HepG2 (cell line): ENCODE results near the gene KIF25. TPM values are rescaled to one million over a fixed set of nuclear protein-coding genes. Genes with fewer than 3 reads are reported as not detected.

Experiments
- ATAC-seq: fragments of 200-7000 bp; cut with Tn5 transposase; 3 replicates; pipeline ENCODE4 v1.9.1; 2020; ENCODE audit warnings: mild to moderate bottlenecking, moderate library complexity
- BruUV-seq: library from RNA; stranded (reverse); fragments of 400-500 nt; replicated peaks from 2 replicates; lab custom pipeline; 2021; lab: Mats Ljungman, UMichigan
- CTCF ChIA-PET: fragments of 300-600 bp; formaldehyde crosslinking; extraction: SDS; loops from one replicate; lab custom pipeline; 2021; ENCODE audit warnings: low total read pairs, inconsistent platforms, low intra/inter-chr PET ratio; lab: Yijun Ruan, JAX
- POLR2A ChIA-PET: fragments of 350-600 bp; sonication (Branson Sonifier 250); formaldehyde crosslinking; loops from one replicate; lab custom pipeline; 2020; ENCODE audit warnings: antibody characterized with exemption, inconsistent platforms; lab: Yijun Ruan, JAX
- DNase-seq: peaks from one replicate; pipeline ENCODE4 v3.0.0-alpha.2; 2015; ENCODE audit warnings: low spot score
- FAIRE-seq: peaks from 3 replicates; lab custom pipeline; 2011; peaks lifted over from hg19 to GRCh38; lab: Jason Lieb, UNC
- H2AFZ ChIP-seq: one replicate; pipeline ENCODE4 v1.6.1; 2011; ENCODE audit warnings: low read length, inconsistent platforms
- H3K27ac ChIP-seq: fragments of 300-600 bp; 3 replicates; pipeline ENCODE4 v1.8.0; 2011; ENCODE audit warnings: mixed run types, mild to moderate bottlenecking, mixed read lengths, low read length, inconsistent platforms; ENCODE audit not compliant: insufficient read depth; ENCODE audit errors: extremely low read length
- H3K27me3 ChIP-seq, 2 experiments: fragments of 200-600 bp in 1 of 2; 2 replicates in 1 of 2; 3 replicates in 1 of 2; pipeline versions ENCODE4 v1.6.0 to v1.8.0; 2011; ENCODE audit warnings: low read length in 2 of 2, mild to moderate bottlenecking in 2 of 2, moderate library complexity in 2 of 2, inconsistent platforms in 1 of 2; ENCODE audit not compliant: insufficient read depth in 2 of 2, control insufficient read depth in 1 of 2
- H3K36me3 ChIP-seq, 2 experiments: fragments of 200-600 bp in 1 of 2; replicated peaks in 1 of 2; 2 replicates in 1 of 2; 3 replicates in 1 of 2; pipeline versions ENCODE4 v1.5.1 to v1.8.0; 2011; ENCODE audit warnings: low read length in 2 of 2, inconsistent platforms in 1 of 2; ENCODE audit not compliant: insufficient read depth in 2 of 2, control insufficient read depth in 1 of 2
- H3K4me1 ChIP-seq: 2 replicates; pipeline ENCODE4 v1.5.1; 2012; ENCODE audit warnings: low read length, inconsistent platforms; ENCODE audit not compliant: insufficient read depth
- H3K4me2 ChIP-seq: 2 replicates; pipeline ENCODE4 v1.6.0; 2011; ENCODE audit warnings: low read depth, low read length, inconsistent platforms
- H3K4me3 ChIP-seq, 3 experiments: fragments of 200-600 bp in 1 of 3; sonication (generic), shearing (Covaris generic) in 1 of 3; replicated peaks in 1 of 3; 2 replicates each; pipeline ENCODE4 v1.5.1; 2011 to 2016; ENCODE audit warnings: low read length in 3 of 3, inconsistent platforms in 2 of 3, low read depth in 2 of 3, mild to moderate bottlenecking in 2 of 3, control low read depth in 1 of 3, mixed read lengths in 1 of 3; ENCODE audit not compliant: insufficient read depth in 1 of 3
- H3K79me2 ChIP-seq: one replicate; pipeline ENCODE4 v1.6.1; 2011; ENCODE audit warnings: low read length, inconsistent platforms; ENCODE audit not compliant: insufficient read depth
- H3K9ac ChIP-seq: 2 replicates; pipeline ENCODE4 v1.6.0; 2011; ENCODE audit warnings: mild to moderate bottlenecking, low read depth, low read length, inconsistent platforms; ENCODE audit not compliant: insufficient read depth
- H3K9me3 ChIP-seq: 2 replicates; pipeline ENCODE4 v1.5.1; 2012; ENCODE audit warnings: mild to moderate bottlenecking, low read length
- H4K20me1 ChIP-seq: 2 replicates; pipeline ENCODE4 v1.6.0; 2011; ENCODE audit warnings: inconsistent platforms, mild to moderate bottlenecking, low read length, moderate library complexity; ENCODE audit not compliant: insufficient read depth
- AGO2 ChIP-seq: fragments of 200-400 bp; formaldehyde crosslinking; optimal IDR thresholded peaks from 2 replicates; pipeline ENCODE3; 2017; ENCODE audit warnings: mild to moderate bottlenecking, low read depth, low read length, moderate library complexity
- FOXJ3 ChIP-seq: sonication (generic); formaldehyde crosslinking; IDR thresholded peaks from 2 replicates; pipeline ENCODE4 v1.4.0; 2020; ENCODE audit warnings: missing genetic modification reagents, mild to moderate bottlenecking, borderline replicate concordance
- MEF2D ChIP-seq: sonication (generic); formaldehyde crosslinking; IDR thresholded peaks from 2 replicates; pipeline ENCODE4 v1.5.1; 2020; ENCODE audit warnings: mild to moderate bottlenecking, missing genetic modification reagents
- PAF1 ChIP-seq: IDR thresholded peaks from 2 replicates; pipeline ENCODE4 v1.6.1; 2016; ENCODE audit warnings: missing genetic modification reagents, missing compliant biosample characterization
- RBM22 ChIP-seq: fragments of 200-400 bp; formaldehyde crosslinking; optimal IDR thresholded peaks from 2 replicates; pipeline ENCODE3; 2017; ENCODE audit warnings: mild to moderate bottlenecking, low read length, moderate library complexity
- SIN3A ChIP-seq: IDR thresholded peaks from 2 replicates; pipeline ENCODE4 v1.6.1; 2011; ENCODE audit warnings: low read depth, mild to moderate bottlenecking, control low read depth, low read length, borderline replicate concordance
- TGIF2 ChIP-seq: IDR thresholded peaks from 2 replicates; pipeline ENCODE4 v1.6.1; 2016; ENCODE audit warnings: control low read depth, missing compliant biosample characterization
- ZNF589 ChIP-seq: sonication (generic); formaldehyde crosslinking; conservative IDR thresholded peaks from 2 replicates; pipeline ENCODE4 v1.8.0; 2022; ENCODE audit warnings: mild to moderate bottlenecking, moderate library complexity, missing genetic modification reagents
- ZNF605 ChIP-seq: sonication (generic); formaldehyde crosslinking; IDR thresholded peaks from 2 replicates; pipeline ENCODE4 v1.8.0; 2022; ENCODE audit warnings: mild to moderate bottlenecking, missing genetic modification reagents
- ZNF737 ChIP-seq: sonication (generic); formaldehyde crosslinking; IDR thresholded peaks from 2 replicates; pipeline ENCODE4 v1.5.0; 2020; ENCODE audit warnings: missing genetic modification reagents, mild to moderate bottlenecking, borderline replicate concordance
- WGBS: methylation state at CpG from one replicate; pipeline ENCODE4 v1.1.6; 2017; ENCODE audit warnings: low lambda C conversion rate; 5-methylcytosine and 5-hydroxymethylcytosine counted together
- in situ Hi-C: cut with HindIII; loops from 2 replicates; pipeline ENCODE4 v1.10.0; 2017; ENCODE audit warnings: low pct_unique_long_range_greater_than_20kb; ENCODE audit not compliant: extremely low pct_ligation_motif_present
- intact Hi-C: fragments of 100-400 bp; cut with micrococcal nuclease; formaldehyde crosslinking; loops from one replicate; pipeline ENCODE4 v1.10.0; 2022; ENCODE audit not compliant: unreplicated experiment
- polyA plus RNA-seq, 8 experiments: library from polyadenylated mRNA; depleted of rRNA in 3 of 8; stranded (reverse) in 7 of 8; unstranded in 1 of 8; fragments of >200 nt; fragmentation: Illumina TruSeq in 4 of 8; extraction: Trizol in 4 of 8; gene quantifications; 2 replicates each; pipeline versions ENCODE4 v1.2.1 to v1.2.3, GENCODE V29; 2011 to 2016; ENCODE audit warnings: low read depth in 4 of 8, missing spikeins in 1 of 8, mixed read lengths in 1 of 8; ENCODE audit not compliant: insufficient read depth in 1 of 8
- total RNA-seq, 5 experiments: library from RNA; depleted of rRNA; stranded (reverse); fragments of >200 nt; fragmentation: Illumina TruSeq; extraction: Trizol; gene quantifications; 2 replicates each; pipeline ENCODE4 v1.2.3, GENCODE V29; 2016; ENCODE audit warnings: low read depth in 1 of 5

KIF25 gene
- total and polyA plus RNA-seq, 2 of the 13 experiments (the other 11 are each of a cell fraction or from before 2014, with no cell fraction given) = not detected

GRCh38 chr6:167973148-167973885, 24.2 kb upstream of the KIF25 start:
- FAIRE-seq = no peak
- H3K4me1 ChIP-seq = peaks cover 6% of the 10 kb centered on the region
- 90% methylated on average over 9 of the region's 9 CpGs for WGBS

GRCh38 chr6:167974640-167975344, 22.7 kb upstream of the KIF25 start:
- ChIA-PET CTCF (no interaction called here), POLR2A (no interaction called here)
- no peak for DNase-seq
- 85% methylated on average over 12 of the region's 12 CpGs for WGBS
- intact Hi-C loops (no loop called here), in situ Hi-C loops (no loop called here)
- Histone ChIP-seq H3K4me3 (no peak overlapping the region), H3K9ac (no peak overlapping the region), H3K4me1 (peaks cover 21% of the 10 kb centered on the region), H3K36me3 (peaks cover 3 to 9% of the 10 kb centered on the region in 2 experiments), H2AFZ (no peak overlapping the region), H3K79me2 (no peaks in the 10 kb centered on the region), H3K27me3 (no peaks in the 10 kb centered on the region), H4K20me1 (no peaks in the 10 kb centered on the region), H3K4me2 (no peak overlapping the region), H3K9me3 (no peaks in the 10 kb centered on the region), H3K27ac (no peak overlapping the region)
- FAIRE-seq = no peak
- TF ChIP-seq TGIF2 (CRISPR knock-in tag) (no peak), SIN3A (0 out of 2 replicates have a peak, but pooled peaks have one; percentile 25), RBM22 (peak; percentile 68), ZNF605 (CRISPR knock-in tag) (no peak)
- peak; percentile 21 for ATAC-seq
- no TSS peak for BruUV-seq

More at GRCh38 chr6:167973148-167973885, 24.2 kb upstream of the KIF25 start:
- H3K4me3 ChIP-seq = no peak overlapping the region
- no peaks in the 10 kb centered on the region for H3K9me3 ChIP-seq
- H4K20me1 ChIP-seq = no peaks in the 10 kb centered on the region
- ATAC-seq (peak; percentile 15), DNase-seq (no peak)
- H2AFZ ChIP-seq = no peak overlapping the region
- H3K4me2 ChIP-seq = no peak overlapping the region
- H3K27me3 ChIP-seq = no peaks in the 10 kb centered on the region
- H3K36me3 ChIP-seq = peaks cover 5 to 24% of the 10 kb centered on the region in 2 experiments
- peak; percentile 69 for TF ChIP-seq AGO2
- no peak for TF ChIP-seq MEF2D
- TF ChIP-seq RBM22 = peak; percentile 10
- TF ChIP-seq PAF1 = 0 out of 2 replicates have a peak, but pooled peaks have one; percentile 26
- TF ChIP-seq ZNF737 = no peak
- no peak for TF ChIP-seq ZNF589 (CRISPR knock-in tag)
- no peak for TF ChIP-seq FOXJ3
- no TSS peak for BruUV-seq
- H3K9ac ChIP-seq = no peak overlapping the region
- CTCF ChIA-PET = no interaction called here
- H3K27ac ChIP-seq = no peak overlapping the region
- intact Hi-C loops (no loop called here), in situ Hi-C loops (no loop called here)
- no peaks in the 10 kb centered on the region for H3K79me2 ChIP-seq
- POLR2A ChIA-PET = no interaction called here
